Breast epithelium (tissue), 3 donors: ENCODE results near the gene RHOBTB1.

ENCODE experiments used
- CTCF ChIP-seq, 3 donors: fragments of 450-650 bp; IDR thresholded peaks; one replicate each; pipeline ENCODE4 v1.5.1; 2016 to 2017; ENCODE audit warnings: antibody characterized with exemption in 3 of 3, mild to moderate bottlenecking in 3 of 3, moderate library complexity in 3 of 3
- POLR2A ChIP-seq: fragments of 450-650 bp; IDR thresholded peaks from one replicate; pipeline ENCODE4 v1.6.1; 2016; ENCODE audit warnings: antibody characterized with exemption, mild to moderate bottlenecking, moderate library complexity

DNA sequence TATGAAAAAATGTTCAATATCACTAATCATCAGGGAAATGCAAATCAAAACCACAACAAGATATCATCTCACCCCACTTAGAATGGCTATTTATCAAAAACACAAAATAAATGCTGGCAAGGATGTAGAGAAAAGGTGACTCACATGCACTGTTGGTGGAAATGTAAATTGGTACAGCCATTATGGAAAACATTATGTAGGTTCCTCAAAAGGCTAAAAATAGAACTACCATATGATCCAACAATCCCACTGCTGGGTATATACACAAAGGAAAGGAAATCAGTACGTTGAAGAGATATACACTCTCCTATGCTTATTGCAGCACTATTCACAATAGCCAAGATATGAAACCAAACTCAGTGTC, 115.5 kb downstream of the RHOBTB1 start:
- no peak for TF ChIP-seq CTCF (IDR thresholded peaks at IDR 0.05)
- no peak for TF ChIP-seq POLR2A
